OCI-LY7 (cell line): Measurements from ENCODE around the gene KYAT1. TPM values are rescaled to one million over a fixed set of nuclear protein-coding genes. Genes with fewer than 3 reads are reported as not detected.

Source experiments
- BruUV-seq: library from RNA; stranded (reverse); fragments of 400-500 nt; replicated peaks from 2 replicates; lab custom pipeline; 2021; lab: Mats Ljungman, UMichigan
- CTCF ChIA-PET: fragments of 300-600 bp; sonication (Branson Sonifier 250); formaldehyde crosslinking; loops from one replicate; lab custom pipeline; 2022; ENCODE audit warnings: antibody characterized with exemption; ENCODE audit not compliant: unreplicated experiment; lab: Charles Lee
- POLR2A ChIA-PET: fragments of 300-600 bp; sonication (Branson Sonifier 250); formaldehyde crosslinking; loops from one replicate; lab custom pipeline; 2022; ENCODE audit warnings: antibody characterized with exemption; lab: Charles Lee
- DNase-seq: peaks from one replicate; pipeline ENCODE4 v3.0.0-alpha.2; 2015; ENCODE audit warnings: low spot score
- H2AFZ ChIP-seq: fragments of 200-600 bp; sonication (generic), shearing (Covaris generic); 2 replicates; pipeline ENCODE4 v1.6.1; 2014; ENCODE audit warnings: mild to moderate bottlenecking, antibody characterized with exemption, low read length, moderate library complexity
- H3K27ac ChIP-seq: fragments of 200-600 bp; sonication (generic); 2 replicates; pipeline ENCODE4 v1.5.1; 2014; ENCODE audit warnings: mixed run types, low read depth, mild to moderate bottlenecking, moderate library complexity, low read length, inconsistent platforms; ENCODE audit not compliant: poor library complexity, severe bottlenecking
- H3K36me3 ChIP-seq: fragments of 200-600 bp; sonication (generic); 2 replicates; pipeline ENCODE4 v1.6.1; 2014; ENCODE audit warnings: mild to moderate bottlenecking, antibody characterized with exemption, low read length, moderate library complexity, mixed read lengths; ENCODE audit not compliant: insufficient read depth
- H3K4me1 ChIP-seq: fragments of 200-600 bp; sonication (generic); 2 replicates; pipeline ENCODE4 v1.5.1; 2014; ENCODE audit warnings: mild to moderate bottlenecking, low read length; ENCODE audit not compliant: insufficient read depth, poor library complexity, severe bottlenecking
- H3K4me2 ChIP-seq: fragments of 200-600 bp; sonication (generic); 2 replicates; pipeline ENCODE4 v1.6.1; 2014; ENCODE audit warnings: mild to moderate bottlenecking, low read length
- H3K4me3 ChIP-seq: fragments of 200-600 bp; sonication (generic); 2 replicates; pipeline ENCODE4 v1.5.1; 2014; ENCODE audit warnings: mild to moderate bottlenecking, low read depth, low read length; ENCODE audit not compliant: poor library complexity, severe bottlenecking
- H3K79me2 ChIP-seq: fragments of 200-600 bp; sonication (generic); 2 replicates; pipeline ENCODE4 v1.6.1; 2016; ENCODE audit warnings: low read depth, mild to moderate bottlenecking, low read length, moderate library complexity, mixed read lengths; ENCODE audit not compliant: insufficient read depth
- H3K9me2 ChIP-seq: fragments of 200-600 bp; sonication (generic); 2 replicates; pipeline ENCODE4 v1.6.1; 2016; ENCODE audit warnings: mild to moderate bottlenecking, low read length, mixed read lengths; ENCODE audit not compliant: insufficient read depth
- H3K9me3 ChIP-seq: fragments of 200-600 bp; sonication (generic); 2 replicates; pipeline ENCODE4 v1.6.1; 2014; ENCODE audit warnings: mild to moderate bottlenecking, mixed run types, low read length, mixed read lengths
- H4K20me1 ChIP-seq: fragments of 200-600 bp; sonication (generic); 2 replicates; pipeline ENCODE4 v1.6.1; 2014; ENCODE audit warnings: mild to moderate bottlenecking, antibody characterized with exemption, low read length, moderate library complexity, mixed read lengths; ENCODE audit not compliant: insufficient read depth
- EZH2phosphoT487 ChIP-seq: fragments of 200-600 bp; sonication (generic); IDR thresholded peaks from 2 replicates; pipeline ENCODE4 v1.6.1; 2018; ENCODE audit warnings: low read depth, borderline replicate concordance, mild to moderate bottlenecking, mixed run types, antibody characterized with exemption, low read length, moderate library complexity, mixed read lengths
- intact Hi-C: fragments of 100-400 bp; cut with micrococcal nuclease; formaldehyde crosslinking; loops from one replicate; pipeline ENCODE4 v1.10.0; 2022; ENCODE audit not compliant: unreplicated experiment
- total RNA-seq, 2 experiments: library from RNA; depleted of rRNA in 1 of 2; stranded (reverse); fragments of >200 nt in 1 of 2; shearing (Covaris generic) in 1 of 2; gene quantifications; 2 replicates each; pipeline ENCODE4 v1.2.3, GENCODE V29; 2014 to 2022
- TF ChIP-seq, protein P1 (sequence below): fragments of 200-600 bp; sonication (generic); conservative IDR thresholded peaks from 2 replicates; pipeline ENCODE4 v1.5.1; 2014; ENCODE audit warnings: mild to moderate bottlenecking, antibody characterized with exemption, low read length, moderate library complexity, mixed read lengths

Gene KYAT1
- total RNA-seq, 2 experiments from 2014 or later, result 28.3 to 44.7 TPM

DNA sequence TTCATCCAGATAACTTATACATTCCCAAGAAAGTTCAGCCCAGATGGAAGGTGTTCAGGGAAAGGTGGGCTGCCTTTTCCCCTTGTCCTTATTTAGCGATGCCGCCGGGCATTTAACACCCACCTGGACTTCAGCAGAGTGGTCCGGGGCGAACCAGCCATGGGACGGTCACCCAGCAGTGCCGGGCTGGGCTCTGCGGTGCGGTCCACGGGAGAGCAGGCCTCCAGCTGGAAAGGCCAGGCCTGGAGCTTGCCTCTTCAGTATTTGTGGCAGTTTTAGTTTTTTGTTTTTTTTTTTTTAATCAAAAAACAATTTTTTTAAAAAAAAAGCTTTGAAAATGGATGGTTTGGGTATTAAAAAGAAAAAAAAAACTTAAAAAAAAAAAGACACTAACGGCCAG is 35.0 kb upstream of the KYAT1 start:
- Histone ChIP-seq H3K4me2 (no peak overlapping the region), H3K79me2 (no peaks in the 10 kb centered on the region; the same call in 1 of the 2 replicates), H3K9me2 (no peaks in the 10 kb centered on the region), H3K4me1 (peaks cover 24% of the 10 kb centered on the region), H3K36me3 (peaks cover 52% of the 10 kb centered on the region; the same call in 1 of the 2 replicates), H3K27ac (no peak overlapping the region), H3K4me3 (no peak overlapping the region), H2AFZ (no peak overlapping the region), H4K20me1 (no peaks in the 10 kb centered on the region), H3K9me3 (no peaks in the 10 kb centered on the region)
- no peak for DNase-seq
- TF ChIP-seq, protein P1, sequence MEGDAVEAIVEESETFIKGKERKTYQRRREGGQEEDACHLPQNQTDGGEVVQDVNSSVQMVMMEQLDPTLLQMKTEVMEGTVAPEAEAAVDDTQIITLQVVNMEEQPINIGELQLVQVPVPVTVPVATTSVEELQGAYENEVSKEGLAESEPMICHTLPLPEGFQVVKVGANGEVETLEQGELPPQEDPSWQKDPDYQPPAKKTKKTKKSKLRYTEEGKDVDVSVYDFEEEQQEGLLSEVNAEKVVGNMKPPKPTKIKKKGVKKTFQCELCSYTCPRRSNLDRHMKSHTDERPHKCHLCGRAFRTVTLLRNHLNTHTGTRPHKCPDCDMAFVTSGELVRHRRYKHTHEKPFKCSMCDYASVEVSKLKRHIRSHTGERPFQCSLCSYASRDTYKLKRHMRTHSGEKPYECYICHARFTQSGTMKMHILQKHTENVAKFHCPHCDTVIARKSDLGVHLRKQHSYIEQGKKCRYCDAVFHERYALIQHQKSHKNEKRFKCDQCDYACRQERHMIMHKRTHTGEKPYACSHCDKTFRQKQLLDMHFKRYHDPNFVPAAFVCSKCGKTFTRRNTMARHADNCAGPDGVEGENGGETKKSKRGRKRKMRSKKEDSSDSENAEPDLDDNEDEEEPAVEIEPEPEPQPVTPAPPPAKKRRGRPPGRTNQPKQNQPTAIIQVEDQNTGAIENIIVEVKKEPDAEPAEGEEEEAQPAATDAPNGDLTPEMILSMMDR, result no peak
- TF ChIP-seq EZH2phosphoT487, result no peak
- ChIA-PET POLR2A (interaction anchor here (0.6 to 1.1 kb wide), 2 partner anchors 11 to 54 kb away, joined by 3 to 5 read pairs; no protein-coding TSS in a partner anchor), CTCF (no interaction called here)
- BruUV-seq, result no TSS peak
- intact Hi-C loops, result no loop called here

DNA sequence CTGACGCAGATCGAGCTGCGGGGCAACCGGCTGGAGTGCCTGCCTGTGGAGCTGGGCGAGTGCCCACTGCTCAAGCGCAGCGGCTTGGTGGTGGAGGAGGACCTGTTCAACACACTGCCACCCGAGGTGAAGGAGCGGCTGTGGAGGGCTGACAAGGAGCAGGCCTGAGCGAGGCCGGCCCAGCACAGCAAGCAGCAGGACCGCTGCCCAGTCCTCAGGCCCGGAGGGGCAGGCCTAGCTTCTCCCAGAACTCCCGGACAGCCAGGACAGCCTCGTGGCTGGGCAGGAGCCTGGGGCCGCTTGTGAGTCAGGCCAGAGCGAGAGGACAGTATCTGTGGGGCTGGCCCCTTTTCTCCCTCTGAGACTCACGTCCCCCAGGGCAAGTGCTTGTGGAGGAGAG is 34.5 kb upstream of the KYAT1 start:
- H3K27ac ChIP-seq, result no peak overlapping the region
- H4K20me1 ChIP-seq, result no peaks in the 10 kb centered on the region
- H3K79me2 ChIP-seq, result no peaks in the 10 kb centered on the region
- H3K4me2 ChIP-seq, result no peak overlapping the region
- no peak for DNase-seq
- peaks cover 24% of the 10 kb centered on the region for H3K4me1 ChIP-seq
- CTCF ChIA-PET, result no interaction called here
- BruUV-seq, result no TSS peak
- H3K36me3 ChIP-seq, result peaks cover 57% of the 10 kb centered on the region; the same call in 1 of the 2 replicates
- TF ChIP-seq, protein P1, result no peak
- no peak for TF ChIP-seq EZH2phosphoT487
- intact Hi-C loops, result no loop called here
- no peak overlapping the region for H2AFZ ChIP-seq
- POLR2A ChIA-PET, result interaction anchor here (0.5 to 1.1 kb wide), 3 partner anchors 10 to 108 kb away, joined by 3 to 5 read pairs (median 3); no protein-coding TSS in a partner anchor
- no peaks in the 10 kb centered on the region for H3K9me3 ChIP-seq
- H3K4me3 ChIP-seq, result no peak overlapping the region
- no peaks in the 10 kb centered on the region for H3K9me2 ChIP-seq

DNA sequence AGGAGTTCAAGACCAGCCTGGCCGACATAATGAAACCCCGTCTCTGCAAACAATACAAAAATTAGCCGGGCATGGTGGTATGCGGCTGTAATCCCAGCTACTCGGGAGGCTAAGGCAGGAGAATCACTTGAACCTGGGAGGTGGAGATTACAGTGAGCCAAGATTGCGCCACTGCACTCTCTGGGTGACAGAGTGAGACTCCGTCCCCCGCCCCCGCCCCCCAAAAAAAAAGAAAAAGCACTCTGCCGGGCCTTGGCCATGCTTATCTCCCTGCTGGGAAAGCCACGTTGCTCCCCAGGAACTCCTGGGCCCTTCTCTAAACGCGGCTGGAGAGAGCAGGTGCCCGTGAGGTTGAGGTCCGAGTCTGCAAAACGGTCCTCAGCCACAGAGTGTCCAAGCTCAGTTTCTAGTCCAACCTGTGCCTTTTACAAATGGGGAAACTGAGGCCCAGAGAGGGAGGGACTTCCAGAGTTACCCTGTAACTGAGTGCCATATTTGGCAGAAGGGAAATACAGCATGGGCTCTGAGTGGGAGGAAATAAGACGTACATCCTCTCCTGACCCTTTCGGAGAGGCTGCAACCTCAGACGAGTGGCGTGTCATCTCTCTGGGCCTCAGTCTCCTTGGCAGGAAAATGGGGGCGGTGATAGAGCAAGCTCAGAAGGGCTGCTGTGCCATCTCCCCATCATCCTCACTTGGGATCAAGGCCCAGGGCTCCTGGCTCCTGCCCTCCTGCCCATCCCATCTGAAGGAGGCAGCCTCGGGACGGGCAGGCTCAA is 32.4 kb upstream of the KYAT1 start:
- ChIA-PET CTCF (no interaction called here), POLR2A (no interaction called here)
- no peaks in the 10 kb centered on the region for H3K9me3 ChIP-seq
- intact Hi-C loops, result no loop called here
- no peaks in the 10 kb centered on the region for H4K20me1 ChIP-seq
- no peak overlapping the region for H3K4me3 ChIP-seq
- no peak for TF ChIP-seq EZH2phosphoT487
- H3K79me2 ChIP-seq, result no peaks in the 10 kb centered on the region
- BruUV-seq, result no TSS peak
- no peak overlapping the region for H3K4me2 ChIP-seq
- H3K36me3 ChIP-seq, result peaks cover 73% of the 10 kb centered on the region
- H3K27ac ChIP-seq, result no peak overlapping the region
- no peak overlapping the region for H2AFZ ChIP-seq
- peaks cover 5% of the 10 kb centered on the region for H3K4me1 ChIP-seq
- H3K9me2 ChIP-seq, result no peaks in the 10 kb centered on the region
- no peak for DNase-seq
